Activated CD4-positive, alpha-beta T cell treated with anti-CD3 and anti-CD28 coated beads, Interleukin-10, Interleukin-2, amounts not matched to agents 100 ng/mL and 50 ng/mL, durations not matched to agents 16 hours and 8 hours (primary cell): ENCODE results near the gene RBM24.

Experiments used
- DNase-seq: peaks from one replicate; pipeline ENCODE4 v3.0.0-alpha.2; 2020

RBM24 gene

DNA sequence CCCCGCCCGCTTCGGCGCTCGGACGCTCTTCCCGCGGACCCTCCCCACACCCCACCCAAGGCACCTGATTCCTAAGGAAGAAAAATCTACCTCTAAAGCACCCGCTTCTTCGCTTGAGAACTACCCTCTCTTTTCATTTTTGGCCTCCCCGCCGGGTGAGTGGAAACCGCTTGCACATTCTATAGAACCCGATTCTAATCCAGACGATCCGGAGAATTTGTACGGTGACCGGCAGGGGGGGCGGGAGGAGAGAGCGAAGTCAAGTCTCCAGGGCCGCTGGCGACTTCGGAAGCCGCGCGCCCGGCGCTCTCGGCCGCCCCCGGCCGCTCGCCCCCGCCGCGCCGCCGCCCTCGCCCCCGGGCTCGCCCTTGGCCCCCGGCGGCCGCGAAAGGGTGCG is at the start of gene RBM24:
Gene RBM24 (plus strand): TSS at position 262 of the 397 bp plus-strand sequence. CDS start 221 bp downstream, outside the sequence.
- DNase-seq: peak; percentile 52

DNA sequence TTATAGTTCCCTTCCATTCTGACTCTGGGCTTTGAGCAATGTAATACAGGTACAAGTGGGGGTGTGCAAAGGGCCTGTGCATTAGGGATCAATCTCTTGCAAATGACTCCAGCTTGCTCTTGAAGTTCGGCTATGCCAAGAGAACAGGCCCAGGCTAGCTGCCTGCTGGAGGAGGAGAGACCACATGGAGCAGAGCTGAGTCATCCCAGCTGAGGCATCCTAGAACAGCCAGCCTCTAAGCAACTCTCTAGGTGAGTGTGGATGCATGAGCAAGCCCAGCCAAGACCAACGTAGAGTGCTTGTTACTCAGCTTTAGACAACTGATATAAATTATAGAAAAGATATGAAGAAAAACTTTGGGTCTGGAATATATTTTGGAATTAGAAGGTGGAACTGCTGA is 47.6 kb upstream of the RBM24 start:
- DNase-seq: no peak

DNA sequence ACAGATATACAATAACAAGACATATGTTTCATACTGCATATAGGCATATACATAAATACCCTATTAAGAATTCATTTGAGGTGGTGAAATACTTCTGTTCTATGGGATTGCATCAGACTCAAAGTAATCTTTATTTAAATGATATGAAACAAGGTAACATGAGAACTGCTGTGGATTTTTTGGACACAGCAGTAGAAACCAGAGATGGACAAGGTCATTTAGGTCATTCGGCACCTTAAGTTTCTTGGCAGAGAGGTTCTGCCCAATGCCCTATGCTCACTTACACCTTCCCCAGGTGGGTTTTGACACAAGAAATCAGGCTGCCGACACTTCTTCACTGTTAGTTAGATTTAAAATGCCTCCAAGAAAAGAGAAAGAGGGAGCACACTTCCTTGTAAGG is 43.9 kb upstream of the RBM24 start:
- DNase-seq: no peak

DNA sequence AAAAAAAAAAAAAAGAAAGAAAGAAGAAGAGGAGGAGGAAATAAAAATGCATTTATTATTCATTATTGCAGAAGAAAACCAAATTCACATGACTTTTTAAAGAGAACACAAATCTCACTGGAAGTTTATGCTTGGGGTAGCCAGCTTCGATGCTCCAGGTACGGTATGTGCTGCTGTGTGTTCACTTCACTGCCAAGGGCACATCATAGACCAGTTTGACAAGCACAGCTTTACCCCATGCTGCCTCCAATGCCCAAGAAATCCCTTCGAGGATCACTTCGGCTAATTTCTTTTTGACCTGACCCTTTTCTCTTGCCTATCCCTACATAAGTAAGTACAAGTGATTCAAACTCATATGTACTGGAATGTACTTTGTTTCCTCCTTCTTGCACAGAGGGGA is 41.9 kb upstream of the RBM24 start:
- DNase-seq: no peak

DNA sequence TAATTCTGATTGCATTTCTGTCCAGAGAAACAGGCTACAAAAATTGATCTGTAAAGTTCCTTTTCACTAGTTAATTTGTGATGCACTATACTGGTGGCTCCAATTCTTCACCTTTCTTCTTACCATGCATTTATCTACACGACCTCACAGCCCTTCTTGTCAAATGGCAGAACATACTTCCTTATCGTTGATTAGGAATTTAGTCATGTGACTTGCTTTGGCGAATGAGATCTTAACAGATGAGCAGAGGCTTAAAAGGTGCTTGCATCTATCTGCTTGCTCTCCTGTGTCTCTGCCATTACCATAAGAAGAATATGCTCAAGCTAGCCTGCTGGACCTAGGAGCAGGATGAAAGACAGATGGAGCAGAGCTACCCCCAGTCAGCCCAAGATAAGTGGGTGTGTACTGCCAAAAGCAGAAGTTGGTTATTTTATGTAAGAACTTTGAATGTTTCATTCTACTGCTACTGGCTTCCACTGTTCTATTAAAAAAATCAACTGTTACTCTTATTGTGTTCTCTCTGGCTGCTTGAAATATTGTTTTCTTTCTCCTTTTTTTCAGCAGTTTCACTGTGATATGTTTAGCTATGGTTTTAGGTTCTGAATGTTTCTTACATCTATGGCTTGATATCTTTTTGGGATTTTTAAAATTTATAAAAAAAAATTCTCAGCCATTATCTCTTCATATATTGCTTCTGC is 40.2 kb upstream of the RBM24 start:
- no peak for DNase-seq

DNA sequence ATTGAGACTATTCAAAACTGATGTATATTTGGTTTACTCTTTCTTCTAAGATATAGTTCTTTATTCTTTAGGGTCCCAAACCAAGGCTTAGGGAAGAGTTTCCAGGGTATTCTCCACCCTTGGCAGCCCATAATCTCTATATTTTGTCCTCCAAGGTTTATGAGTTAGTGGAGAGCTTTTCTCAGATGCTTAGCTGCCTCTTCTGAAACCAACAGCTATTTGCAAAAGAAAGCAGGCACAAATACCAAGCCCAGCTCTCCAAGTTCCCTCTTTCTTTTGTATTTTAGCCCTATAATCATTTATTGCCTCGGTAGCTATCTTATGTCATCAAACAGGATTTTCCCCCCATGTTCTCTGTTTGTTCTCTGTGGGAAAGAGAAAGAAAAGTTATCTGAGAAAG is 39.1 kb upstream of the RBM24 start:
- DNase-seq: no peak

DNA sequence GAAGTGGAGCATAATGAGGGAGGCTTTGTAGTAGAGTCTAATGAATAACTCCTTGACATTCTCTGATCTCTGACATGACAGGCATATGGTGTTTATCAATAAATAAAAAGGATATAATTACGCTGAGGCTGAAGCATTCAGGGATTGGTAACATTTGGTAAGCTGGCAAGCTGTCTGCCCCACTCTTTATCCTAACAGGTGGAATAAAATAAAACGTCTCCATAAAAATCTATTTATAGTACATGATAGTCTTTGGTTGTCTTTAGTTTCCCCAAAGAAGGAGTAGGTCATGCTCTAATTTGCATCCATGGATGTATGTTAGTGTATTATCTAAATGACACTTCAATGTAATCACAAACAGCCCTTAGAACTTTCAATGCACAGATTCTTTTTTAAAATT is 30.9 kb upstream of the RBM24 start:
- DNase-seq: no peak

DNA sequence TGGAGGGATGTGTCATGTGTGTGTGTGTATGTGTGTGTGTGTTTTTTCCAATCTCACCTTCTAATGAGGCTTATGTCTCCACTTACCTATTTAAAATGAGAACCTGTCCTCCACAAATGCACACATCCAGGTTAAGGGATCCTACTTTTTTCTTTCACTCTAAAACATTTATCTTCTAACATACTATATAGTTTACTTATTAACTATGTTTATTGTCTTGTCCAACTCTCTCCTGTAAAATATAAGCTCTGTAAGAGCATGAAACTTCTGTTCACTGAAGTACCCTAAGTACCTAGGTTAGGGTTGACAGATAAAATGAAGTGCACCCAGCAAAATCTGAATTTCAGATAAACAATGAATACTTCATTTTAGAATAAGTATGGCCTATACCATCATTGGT is 29.2 kb upstream of the RBM24 start:
- no peak for DNase-seq

DNA sequence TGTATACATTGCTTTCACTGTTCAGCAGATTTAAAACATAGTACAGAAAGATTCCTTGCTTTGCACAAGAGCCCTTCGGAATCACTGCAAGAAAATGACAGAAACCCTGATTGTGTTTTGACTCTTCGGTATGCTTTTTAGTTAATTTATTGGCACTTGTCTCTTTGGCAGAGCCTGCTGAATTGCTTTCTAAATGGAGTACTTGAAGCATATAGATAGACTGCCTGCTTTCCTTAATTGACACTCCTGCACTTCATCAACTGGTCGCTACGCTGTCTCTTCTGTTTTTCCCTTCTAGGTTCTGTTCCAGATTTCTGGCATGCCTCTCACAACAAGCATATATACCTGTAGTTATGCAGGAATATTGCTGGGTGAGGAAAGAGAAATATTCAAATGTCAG is 22.4 kb upstream of the RBM24 start:
- DNase-seq: no peak

DNA sequence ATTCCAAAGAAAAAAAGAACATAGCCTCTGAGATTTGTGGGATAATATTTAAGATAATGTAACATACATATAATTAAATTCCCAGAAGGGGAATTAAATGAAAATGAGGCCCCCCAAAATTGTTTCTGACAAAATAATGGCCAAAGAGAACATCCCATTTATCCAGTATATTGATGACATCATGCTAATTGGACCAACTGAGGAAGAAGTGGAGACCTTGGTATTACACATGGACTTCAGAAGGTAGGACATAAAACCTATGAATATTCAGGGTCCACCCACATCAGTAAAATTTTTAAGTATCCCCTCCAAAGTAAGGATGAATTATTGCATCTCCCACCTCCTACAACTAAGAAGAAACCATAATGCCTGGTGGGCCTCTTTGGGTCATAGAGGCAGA is 15.6 kb upstream of the RBM24 start:
- no peak for DNase-seq

DNA sequence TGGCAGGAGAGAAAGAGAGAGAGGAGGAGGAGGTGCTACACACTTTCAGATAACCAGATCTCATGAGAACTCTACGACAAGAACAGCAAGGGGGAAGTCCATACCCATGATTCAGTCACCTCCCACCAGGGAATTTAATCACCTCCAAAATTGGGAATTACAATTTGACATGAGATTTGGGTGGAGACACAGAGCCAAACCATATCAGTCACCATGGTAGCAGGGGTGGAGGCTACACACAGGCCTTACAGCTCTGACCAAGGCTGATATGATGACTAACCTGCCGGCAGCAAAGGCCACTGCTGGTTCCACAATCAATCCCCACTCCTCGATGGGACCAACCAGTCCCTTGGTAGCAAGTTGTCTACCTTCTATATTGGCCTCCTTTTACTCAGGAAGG is 13.6 kb upstream of the RBM24 start:
- no peak for DNase-seq

DNA sequence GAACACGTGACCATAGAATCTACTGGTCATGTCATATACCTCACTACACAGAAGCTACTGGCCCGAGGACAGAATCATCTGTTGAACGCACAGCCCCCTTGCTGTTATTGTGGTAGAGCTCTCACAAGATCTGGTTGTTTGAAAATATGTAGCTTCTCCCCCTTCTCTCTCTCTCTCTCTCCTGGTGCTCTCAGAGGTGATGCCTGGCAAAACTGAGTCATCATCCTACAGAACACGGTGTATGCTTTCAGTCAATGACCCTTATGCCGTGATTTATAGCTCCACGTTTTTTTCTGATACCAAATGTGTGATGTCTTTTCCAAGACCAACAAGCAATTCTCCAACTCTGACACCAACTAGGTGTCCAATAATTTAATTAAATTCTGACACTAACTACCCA is 13.0 kb upstream of the RBM24 start:
- no peak for DNase-seq

DNA sequence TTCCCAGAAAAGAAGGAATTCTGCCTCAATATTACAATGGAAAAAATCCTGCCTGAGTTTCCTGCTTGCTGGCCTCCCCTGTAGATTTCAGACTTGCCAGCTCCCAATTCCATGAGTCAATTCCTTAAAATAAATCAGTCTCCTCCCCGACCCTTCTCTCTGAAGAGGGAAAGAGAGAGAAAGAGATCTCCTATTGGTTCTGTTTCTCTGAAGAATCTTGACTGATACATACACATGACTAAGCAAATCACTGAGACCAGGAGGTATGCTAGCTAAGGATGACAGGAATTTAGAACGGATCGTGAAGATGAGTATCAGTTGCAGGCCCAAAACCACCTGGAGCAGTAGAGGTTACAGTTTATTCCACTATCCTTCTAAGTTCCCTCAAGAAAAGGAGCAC is 11.3 kb upstream of the RBM24 start:
- no peak for DNase-seq

DNA sequence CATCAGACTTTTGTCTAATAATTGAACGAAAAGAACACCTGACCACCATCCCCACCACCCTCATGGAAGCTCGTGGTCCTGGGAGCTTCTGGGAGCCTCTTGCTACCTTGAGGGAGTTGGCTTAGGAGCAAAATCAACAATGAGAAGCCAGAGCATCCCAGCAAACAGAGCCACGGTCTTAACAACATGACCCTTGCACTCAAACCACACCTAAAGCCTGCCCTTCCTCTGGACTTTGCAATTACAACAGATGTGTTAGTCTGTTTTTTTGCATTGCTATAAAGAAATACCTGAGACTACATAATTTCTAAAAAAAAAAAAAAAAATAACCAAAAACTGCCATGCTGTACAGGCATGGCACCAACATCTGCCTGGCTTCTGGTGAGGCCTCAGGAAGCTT is 9.5 kb upstream of the RBM24 start:
- no peak for DNase-seq

DNA sequence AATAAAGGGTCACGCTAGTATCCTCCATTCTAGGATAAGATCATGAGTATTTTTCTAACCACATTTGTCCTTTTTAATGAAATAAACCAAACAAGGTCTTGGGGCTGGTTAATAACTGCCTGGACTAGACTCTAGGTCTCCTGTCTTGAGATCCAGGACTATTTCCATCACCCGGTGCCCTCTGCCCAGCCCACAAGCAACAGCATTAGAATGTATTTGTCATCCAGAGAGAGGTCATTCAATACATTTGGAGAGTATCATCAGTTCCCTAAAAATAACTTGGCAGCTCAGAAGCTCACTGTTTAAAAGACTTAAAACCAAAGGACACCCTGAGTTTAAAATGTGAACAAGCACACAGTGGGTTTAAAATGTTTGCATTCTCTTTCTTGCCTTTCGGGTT is 4.4 kb upstream of the RBM24 start:
- no peak for DNase-seq

DNA sequence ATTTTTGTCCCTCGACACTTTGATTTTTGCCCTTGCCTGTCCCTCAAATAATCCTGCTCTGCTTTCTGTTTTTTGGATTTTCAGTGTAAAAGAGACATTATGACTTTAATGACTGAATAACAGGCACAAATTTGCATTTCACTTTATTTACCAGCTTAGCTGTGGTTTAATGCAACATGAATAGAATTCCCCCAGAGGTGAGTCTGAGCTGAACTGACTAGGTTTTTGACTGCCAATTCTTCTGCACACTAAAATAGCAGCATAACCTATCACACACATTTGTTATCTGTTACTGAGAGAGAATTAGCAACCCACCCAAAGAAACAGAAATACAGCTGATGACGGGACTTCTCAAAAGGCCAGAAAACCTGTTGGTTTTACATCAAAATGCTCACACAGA is 3.9 kb upstream of the RBM24 start:
- no peak for DNase-seq

DNA sequence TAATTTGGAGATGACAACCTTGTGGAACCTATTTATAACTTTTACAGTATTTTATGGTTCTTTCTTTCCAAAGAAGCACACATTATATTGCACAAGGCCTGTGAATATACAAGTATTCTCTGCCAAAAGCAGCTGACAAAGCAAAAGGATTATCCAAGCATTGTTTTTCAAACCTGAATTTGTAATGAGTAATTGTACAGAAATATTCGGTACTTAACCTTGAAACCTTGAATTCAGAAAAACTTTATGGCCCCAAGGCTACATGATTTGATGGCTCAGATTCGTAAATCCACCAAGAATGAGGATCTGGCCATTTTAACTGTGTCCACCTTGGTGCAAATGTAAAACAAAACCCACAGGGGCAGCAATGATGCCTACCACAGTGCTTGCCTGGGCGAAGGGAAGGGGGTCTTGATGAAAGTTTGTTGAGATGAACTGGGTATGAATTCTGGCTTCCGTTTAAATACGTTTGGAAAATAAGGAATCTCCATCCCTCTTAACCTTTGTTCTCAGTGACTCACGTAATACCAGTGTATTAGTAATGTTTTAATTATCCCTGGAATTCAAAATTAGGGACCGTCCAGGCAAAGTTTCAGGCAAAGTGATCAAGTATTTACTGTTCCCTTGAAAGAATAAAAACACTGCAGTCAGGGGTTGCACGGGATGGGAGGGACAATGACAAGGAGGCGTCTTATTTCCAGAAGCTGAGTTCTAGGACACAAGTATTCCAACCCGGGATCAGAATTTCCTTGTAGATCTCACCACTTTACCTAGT is 2.7 kb upstream of the RBM24 start:
- DNase-seq: no peak

DNA sequence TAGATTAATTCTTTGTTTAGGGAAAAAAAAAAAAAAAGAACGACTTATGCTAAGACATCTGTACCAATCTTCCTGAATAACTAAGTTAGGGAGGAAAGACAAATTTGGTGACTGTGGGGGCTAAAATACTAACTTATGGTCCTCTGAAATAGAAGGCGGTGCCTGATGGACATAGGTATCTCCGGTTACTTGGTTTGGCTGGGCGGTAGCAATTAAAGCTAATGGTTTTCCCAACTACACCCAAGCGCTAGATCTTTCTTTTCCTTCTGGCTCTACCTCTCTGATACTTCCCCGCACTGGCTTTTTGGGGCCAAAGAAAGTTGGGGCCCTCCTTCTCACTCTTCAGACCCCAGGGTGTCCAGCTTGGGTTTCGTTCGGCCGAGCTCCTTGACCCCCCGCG is 1.0 kb upstream of the RBM24 start:
- no peak for DNase-seq

DNA sequence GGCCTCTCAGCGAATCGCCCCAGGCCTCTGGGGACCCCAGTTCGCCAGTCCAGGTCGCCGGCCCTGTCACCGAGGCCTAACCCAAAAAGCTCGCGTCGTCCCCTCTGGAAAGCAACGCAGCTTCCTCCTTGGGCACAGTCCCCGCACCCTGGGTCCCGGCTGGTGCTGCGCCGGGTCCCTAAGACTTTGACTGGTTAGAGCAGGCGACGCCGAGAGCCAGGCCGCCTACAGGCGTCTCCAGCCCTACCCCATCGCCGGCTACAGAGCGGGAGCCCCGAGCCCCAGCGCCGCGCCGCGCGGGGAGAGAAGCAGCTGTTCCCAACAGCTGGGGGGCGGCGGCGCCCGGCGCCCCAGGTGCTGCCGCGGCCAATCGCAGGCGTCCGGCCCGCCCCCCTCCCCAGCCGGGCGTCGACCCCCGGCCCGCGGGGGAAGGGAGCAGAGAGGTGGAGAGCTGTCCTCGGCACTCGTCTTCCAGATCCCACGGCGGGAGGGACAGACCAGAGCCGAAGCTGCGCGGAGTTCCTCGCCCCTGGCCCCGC is 540 bp upstream of the RBM24 start:
- DNase-seq: no peak

DNA sequence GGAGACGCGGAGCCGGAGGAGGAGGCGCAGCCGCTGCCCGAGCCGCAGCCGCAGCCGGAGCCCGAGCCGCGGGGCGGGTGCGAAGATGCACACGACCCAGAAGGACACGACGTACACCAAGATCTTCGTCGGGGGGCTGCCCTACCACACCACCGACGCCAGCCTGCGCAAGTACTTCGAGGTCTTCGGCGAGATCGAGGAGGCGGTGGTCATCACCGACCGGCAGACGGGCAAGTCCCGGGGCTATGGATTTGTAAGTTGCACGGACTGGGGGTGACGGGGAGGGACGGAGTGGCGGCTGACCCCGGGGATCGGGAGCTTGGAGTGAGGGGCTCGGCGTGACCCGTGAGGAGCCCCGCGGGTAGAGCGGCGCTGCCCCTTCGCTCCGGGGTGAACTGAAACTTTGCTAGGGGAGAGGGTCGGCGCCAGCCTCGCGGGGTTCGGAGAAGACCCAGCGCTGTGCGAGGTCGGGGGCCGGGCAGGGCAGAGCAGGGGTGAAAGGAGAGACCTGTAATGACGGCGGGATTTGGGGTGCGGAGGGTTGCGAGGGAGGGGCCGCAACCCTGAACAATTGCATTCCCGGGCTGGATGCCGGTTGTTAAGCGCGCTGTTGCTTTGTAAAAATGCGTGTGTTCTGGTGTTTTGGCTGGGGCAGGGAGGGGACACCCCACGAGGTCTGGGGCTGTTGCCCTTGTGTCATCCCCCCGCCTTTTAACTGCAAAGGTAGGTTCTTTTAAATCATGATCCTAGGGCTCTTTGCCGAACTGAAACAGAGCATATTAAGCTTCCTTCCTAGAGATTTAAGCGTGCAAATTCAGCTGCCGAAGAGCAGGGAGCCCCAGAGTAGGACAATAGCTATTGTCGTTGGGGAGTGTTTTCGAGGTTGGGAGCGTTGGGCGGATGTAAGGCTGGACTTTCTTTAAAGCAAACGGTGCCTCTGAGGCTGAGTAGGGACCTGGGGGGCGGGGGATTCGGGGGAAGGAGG is 628 bp downstream of the RBM24 start:
- no peak for DNase-seq

DNA sequence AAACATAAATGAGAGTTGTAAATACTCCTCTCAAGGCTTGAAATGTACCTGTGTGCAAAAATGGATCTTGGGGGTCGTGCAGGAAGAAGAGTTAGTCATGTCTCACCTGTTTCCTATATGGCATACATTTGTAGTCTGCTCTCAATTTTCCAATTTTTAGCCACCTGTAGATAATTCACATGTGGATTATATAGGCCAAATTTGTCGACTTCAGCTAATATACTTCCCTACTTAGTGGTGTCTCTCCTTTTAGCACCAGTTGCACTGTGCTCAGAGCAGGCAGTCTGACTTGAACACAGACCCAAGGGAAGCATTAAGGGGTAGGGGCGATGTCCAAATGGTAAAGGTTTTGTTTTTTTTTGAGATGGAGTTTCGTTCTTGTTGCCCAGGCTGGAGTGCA is 1.9 kb downstream of the RBM24 start:
- no peak for DNase-seq

DNA sequence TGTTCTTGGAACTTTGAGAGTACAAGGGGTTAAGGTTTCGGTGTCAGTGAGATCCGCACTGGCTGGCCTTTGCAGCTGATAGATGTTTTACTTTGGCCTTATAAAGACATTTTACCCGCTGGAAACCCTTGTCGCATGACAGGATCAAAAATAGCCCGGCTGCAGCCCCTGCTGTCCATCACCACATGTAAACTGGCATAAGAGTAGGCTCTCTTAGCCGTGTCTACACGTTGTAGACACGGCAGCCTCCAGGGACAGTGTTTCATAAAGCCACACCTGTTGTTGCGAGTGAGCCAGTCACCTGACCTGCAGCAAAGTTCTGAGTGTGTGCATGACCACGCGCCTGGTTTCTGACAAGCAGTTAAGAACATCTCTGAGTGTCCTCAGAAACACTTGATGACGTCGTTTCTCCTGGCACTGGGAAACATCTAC is 8.5 kb downstream of the RBM24 start:
- DNase-seq: no peak

DNA sequence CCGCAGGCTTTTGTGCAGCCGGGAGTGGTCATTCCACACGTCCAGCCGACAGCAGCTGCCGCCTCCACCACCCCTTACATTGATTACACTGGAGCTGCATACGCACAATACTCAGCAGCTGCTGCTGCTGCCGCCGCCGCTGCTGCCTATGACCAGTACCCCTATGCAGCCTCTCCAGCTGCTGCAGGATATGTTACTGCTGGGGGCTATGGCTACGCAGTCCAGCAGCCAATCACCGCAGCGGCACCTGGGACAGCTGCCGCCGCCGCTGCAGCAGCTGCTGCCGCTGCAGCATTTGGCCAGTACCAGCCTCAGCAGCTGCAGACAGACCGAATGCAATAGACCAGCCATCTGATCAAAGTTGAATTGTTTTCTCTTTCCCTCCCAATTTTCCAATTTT is 10.6 kb downstream of the RBM24 start:
- no peak for DNase-seq
